Measurements from ENCODE around the gene TMCO4.

The TMCO4 gene

DNA sequence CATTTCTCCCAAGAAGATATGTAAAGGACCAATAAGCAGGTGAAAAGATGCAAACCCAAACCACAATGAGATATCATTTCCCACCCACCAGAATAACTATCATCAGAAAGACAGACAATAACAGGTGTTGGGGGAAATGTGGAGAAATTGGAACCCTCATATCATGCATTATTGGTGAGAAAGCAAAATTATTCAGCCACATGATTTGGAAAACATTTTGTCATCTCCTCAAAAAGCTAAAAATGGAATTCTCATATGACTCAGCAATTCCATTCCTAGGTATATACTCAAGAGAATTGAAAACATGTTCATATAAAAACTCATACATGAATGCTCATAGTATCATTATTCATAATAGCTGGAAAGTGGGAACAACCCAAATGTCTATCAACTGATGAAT is 40.5 kb upstream of the TMCO4 start:
- no peak for TF ChIP-seq SIN3A (IDR thresholded peaks at IDR 0.05; ENCODE audit: borderline replicate concordance, insufficient read depth, low read length)
- TF ChIP-seq FOXP2 (optimal IDR thresholded peaks at IDR 0.05; ENCODE audit: borderline replicate concordance, extremely low read depth, extremely low read length, insufficient read depth), result no peak
- TF ChIP-seq POLR2AphosphoS5 (IDR thresholded peaks at IDR 0.05; ENCODE audit: low read depth, low read length), result no peak
- no peak for TF ChIP-seq TAF1 (IDR thresholded peaks at IDR 0.05; ENCODE audit: borderline replicate concordance, insufficient read depth, low read length)
- TF ChIP-seq, protein P1, sequence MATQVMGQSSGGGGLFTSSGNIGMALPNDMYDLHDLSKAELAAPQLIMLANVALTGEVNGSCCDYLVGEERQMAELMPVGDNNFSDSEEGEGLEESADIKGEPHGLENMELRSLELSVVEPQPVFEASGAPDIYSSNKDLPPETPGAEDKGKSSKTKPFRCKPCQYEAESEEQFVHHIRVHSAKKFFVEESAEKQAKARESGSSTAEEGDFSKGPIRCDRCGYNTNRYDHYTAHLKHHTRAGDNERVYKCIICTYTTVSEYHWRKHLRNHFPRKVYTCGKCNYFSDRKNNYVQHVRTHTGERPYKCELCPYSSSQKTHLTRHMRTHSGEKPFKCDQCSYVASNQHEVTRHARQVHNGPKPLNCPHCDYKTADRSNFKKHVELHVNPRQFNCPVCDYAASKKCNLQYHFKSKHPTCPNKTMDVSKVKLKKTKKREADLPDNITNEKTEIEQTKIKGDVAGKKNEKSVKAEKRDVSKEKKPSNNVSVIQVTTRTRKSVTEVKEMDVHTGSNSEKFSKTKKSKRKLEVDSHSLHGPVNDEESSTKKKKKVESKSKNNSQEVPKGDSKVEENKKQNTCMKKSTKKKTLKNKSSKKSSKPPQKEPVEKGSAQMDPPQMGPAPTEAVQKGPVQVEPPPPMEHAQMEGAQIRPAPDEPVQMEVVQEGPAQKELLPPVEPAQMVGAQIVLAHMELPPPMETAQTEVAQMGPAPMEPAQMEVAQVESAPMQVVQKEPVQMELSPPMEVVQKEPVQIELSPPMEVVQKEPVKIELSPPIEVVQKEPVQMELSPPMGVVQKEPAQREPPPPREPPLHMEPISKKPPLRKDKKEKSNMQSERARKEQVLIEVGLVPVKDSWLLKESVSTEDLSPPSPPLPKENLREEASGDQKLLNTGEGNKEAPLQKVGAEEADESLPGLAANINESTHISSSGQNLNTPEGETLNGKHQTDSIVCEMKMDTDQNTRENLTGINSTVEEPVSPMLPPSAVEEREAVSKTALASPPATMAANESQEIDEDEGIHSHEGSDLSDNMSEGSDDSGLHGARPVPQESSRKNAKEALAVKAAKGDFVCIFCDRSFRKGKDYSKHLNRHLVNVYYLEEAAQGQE (IDR thresholded peaks at IDR 0.05; ENCODE audit: insufficient read depth in 1 of 2, low read depth in 2 of 2, low read length in 2 of 2), result no peak

DNA sequence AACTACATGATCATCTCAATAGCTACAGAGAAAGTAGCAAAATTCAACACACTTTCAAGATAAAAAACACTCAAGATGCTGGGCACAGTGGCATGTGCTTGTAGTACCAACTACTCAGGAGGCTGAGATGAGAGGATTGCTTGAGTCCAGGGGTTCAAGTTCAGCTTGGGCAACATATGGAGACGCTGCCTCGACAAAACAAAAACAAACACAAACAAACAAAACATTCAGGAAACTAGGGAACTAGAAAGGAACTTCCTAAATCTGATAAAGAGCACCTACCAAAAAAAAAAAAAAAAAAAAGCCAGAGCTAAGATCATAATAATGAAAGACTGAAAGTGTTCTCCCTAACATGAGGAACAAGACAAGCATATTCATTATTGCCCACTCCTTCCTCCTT is 38.1 kb upstream of the TMCO4 start:
- TF ChIP-seq TAF1 (IDR thresholded peaks at IDR 0.05; ENCODE audit: borderline replicate concordance, insufficient read depth, low read length) (no peak), FOXP2 (optimal IDR thresholded peaks at IDR 0.05; ENCODE audit: borderline replicate concordance, extremely low read depth, extremely low read length, insufficient read depth) (no peak), SIN3A (IDR thresholded peaks at IDR 0.05; ENCODE audit: borderline replicate concordance, insufficient read depth, low read length) (no peak), POLR2AphosphoS5 (IDR thresholded peaks at IDR 0.05; ENCODE audit: low read depth, low read length) (no peak)
- TF ChIP-seq, protein P1 (IDR thresholded peaks at IDR 0.05; ENCODE audit: insufficient read depth in 1 of 2, low read depth in 2 of 2, low read length in 2 of 2), result no peak

DNA sequence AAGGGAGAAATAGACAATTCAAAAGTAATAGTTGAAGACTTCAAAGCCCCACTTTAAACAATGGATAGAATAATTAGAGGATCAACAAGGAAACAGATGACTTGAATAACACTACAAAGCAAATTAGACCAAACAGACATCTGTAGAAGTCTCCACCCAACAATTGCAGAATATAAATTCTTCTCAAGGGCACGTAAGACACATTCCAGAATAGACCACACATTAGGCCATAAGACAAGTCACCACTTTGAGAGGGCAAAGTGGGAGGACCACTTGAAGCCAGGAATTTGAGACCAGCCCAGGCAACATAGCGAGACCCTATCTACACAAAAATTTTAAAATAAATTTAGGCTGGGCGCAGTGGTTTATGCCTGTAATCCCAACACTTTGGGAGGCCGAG is 35.9 kb upstream of the TMCO4 start:
- TF ChIP-seq TAF1 (IDR thresholded peaks at IDR 0.05; ENCODE audit: borderline replicate concordance, insufficient read depth, low read length) (no peak), FOXP2 (optimal IDR thresholded peaks at IDR 0.05; ENCODE audit: borderline replicate concordance, extremely low read depth, extremely low read length, insufficient read depth) (no peak), SIN3A (IDR thresholded peaks at IDR 0.05; ENCODE audit: borderline replicate concordance, insufficient read depth, low read length) (no peak)
- TF ChIP-seq, protein P1 (IDR thresholded peaks at IDR 0.05; ENCODE audit: insufficient read depth in 1 of 2, low read depth in 2 of 2, low read length in 2 of 2), result no peak

DNA sequence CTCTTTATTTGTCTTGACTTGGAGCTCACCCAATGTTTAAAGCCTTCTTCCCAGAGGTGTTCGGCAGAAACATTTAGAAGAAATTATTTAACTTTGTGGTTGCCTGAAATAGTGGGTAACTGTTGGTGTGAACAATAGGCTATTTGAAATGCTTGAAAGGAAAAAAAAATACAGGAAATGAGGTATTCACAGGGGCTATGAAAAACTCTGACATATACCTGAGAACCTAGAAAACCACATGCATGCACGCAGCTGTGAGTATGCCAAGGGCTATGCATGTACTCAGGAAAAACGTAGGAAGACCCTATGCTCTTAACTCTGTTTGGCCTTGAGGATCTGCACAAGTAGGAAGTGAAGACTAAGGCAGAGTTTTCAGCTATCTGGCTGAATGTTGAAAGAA is 31.7 kb upstream of the TMCO4 start:
- no peak for TF ChIP-seq SIN3A (IDR thresholded peaks at IDR 0.05; ENCODE audit: borderline replicate concordance, insufficient read depth, low read length)
- TF ChIP-seq FOXP2 (optimal IDR thresholded peaks at IDR 0.05; ENCODE audit: borderline replicate concordance, extremely low read depth, extremely low read length, insufficient read depth), result no peak
- no peak for TF ChIP-seq POLR2AphosphoS5 (IDR thresholded peaks at IDR 0.05; ENCODE audit: low read depth, low read length)
- no peak for TF ChIP-seq TAF1 (IDR thresholded peaks at IDR 0.05; ENCODE audit: borderline replicate concordance, insufficient read depth, low read length)
- TF ChIP-seq, protein P1 (IDR thresholded peaks at IDR 0.05; ENCODE audit: insufficient read depth in 1 of 2, low read depth in 2 of 2, low read length in 2 of 2), result no peak

DNA sequence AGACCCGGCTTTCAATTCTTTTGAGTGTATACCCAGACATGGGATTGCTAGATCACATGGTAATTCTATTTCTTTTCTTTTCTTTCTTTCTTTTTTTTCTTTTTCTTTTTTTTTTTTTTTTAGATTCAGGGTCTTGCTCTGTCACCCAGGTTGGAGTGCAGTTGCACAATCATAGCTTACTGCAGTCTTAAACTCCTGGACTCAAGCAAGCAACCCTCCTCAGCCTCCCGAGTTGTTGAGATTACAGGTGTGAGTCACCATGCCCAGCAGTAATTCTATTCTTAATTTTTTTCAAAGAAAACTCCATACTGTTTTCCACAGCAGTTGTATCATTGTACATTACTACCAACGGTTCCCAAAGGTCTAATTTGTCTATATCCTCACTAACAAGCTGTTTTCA is 28.8 kb upstream of the TMCO4 start:
- TF ChIP-seq TAF1 (IDR thresholded peaks at IDR 0.05; ENCODE audit: borderline replicate concordance, insufficient read depth, low read length) (no peak), FOXP2 (optimal IDR thresholded peaks at IDR 0.05; ENCODE audit: borderline replicate concordance, extremely low read depth, extremely low read length, insufficient read depth) (no peak), POLR2AphosphoS5 (IDR thresholded peaks at IDR 0.05; ENCODE audit: low read depth, low read length) (no peak), SIN3A (IDR thresholded peaks at IDR 0.05; ENCODE audit: borderline replicate concordance, insufficient read depth, low read length) (no peak)
- TF ChIP-seq, protein P1 (IDR thresholded peaks at IDR 0.05; ENCODE audit: insufficient read depth in 1 of 2, low read depth in 2 of 2, low read length in 2 of 2), result no peak

All from PFSK-1 (cell line).